Germinal center (tissue), 1 donor: ENCODE data around the gene VHLL.

Experiments
- DNase-seq: peaks from one replicate; pipeline ENCODE4 v3.0.0; 2012; ENCODE audit warnings: mixed read lengths, low spot score

Gene VHLL

GRCh38 chr1:156291226-156292061 lies 7.7 kb downstream of the VHLL start:
- peak; percentile 68 for DNase-seq

GRCh38 chr1:156289857-156290256 lies 9.2 kb downstream of the VHLL start:
- no peak for DNase-seq

- no peak for DNase-seq
Measured at GRCh38 chr1:156286061-156286460, 13.0 kb downstream of the VHLL start.

GRCh38 chr1:156285437-156285836 lies 13.7 kb downstream of the VHLL start:
- no peak for DNase-seq

GRCh38 chr1:156284757-156285156 lies 14.3 kb downstream of the VHLL start:
- no peak for DNase-seq

GRCh38 chr1:156284112-156284511 lies 15.0 kb downstream of the VHLL start, which contains the start of gene TMEM79:
Gene TMEM79, plus strand, starts transcription at chr1:156284325. Its CDS starts 902 bp downstream, at chr1:156285227.
- no peak for DNase-seq

- no peak for DNase-seq
Measured at GRCh38 chr1:156283521-156283920, 15.6 kb downstream of the VHLL start.

GRCh38 chr1:156282479-156283222 lies 16.5 kb downstream of the VHLL start, which contains the start of gene SMG5:
Gene SMG5, minus strand, starts transcription at chr1:156282825. Its CDS starts 145 bp downstream, at chr1:156282680.
- DNase-seq = peak; percentile 89

GRCh38 chr1:156281693-156282478 lies 17.2 kb downstream of the VHLL start:
- DNase-seq = peak; percentile 47

- DNase-seq = peak; percentile 23
Measured at GRCh38 chr1:156281281-156281680, 17.8 kb downstream of the VHLL start.

- DNase-seq = no peak
Measured at GRCh38 chr1:156279837-156280236, 19.3 kb downstream of the VHLL start.

- DNase-seq = no peak
Measured at GRCh38 chr1:156276966-156277381, 22.1 kb downstream of the VHLL start.

GRCh38 chr1:156276532-156276931 lies 22.6 kb downstream of the VHLL start:
- DNase-seq = no peak

GRCh38 chr1:156270314-156270713 lies 28.8 kb downstream of the VHLL start:
- no peak for DNase-seq

GRCh38 chr1:156268336-156268735 lies 30.8 kb downstream of the VHLL start:
- no peak for DNase-seq

- DNase-seq = no peak
Measured at GRCh38 chr1:156266051-156266450, 33.1 kb downstream of the VHLL start.

GRCh38 chr1:156263288-156263655 lies 35.8 kb downstream of the VHLL start:
- DNase-seq = no peak

- no peak for DNase-seq
Measured at GRCh38 chr1:156262461-156263287, 36.4 kb downstream of the VHLL start.

- DNase-seq = no peak
Measured at GRCh38 chr1:156260896-156261295, 38.2 kb downstream of the VHLL start.

- no peak for DNase-seq
Measured at GRCh38 chr1:156259805-156260204, 39.3 kb downstream of the VHLL start.

- no peak for DNase-seq
Measured at GRCh38 chr1:156258859-156259258, 40.2 kb downstream of the VHLL start.
